Measurements from ENCODE around the gene PLA2G4D. TPM values are rescaled to one million over a fixed set of nuclear protein-coding genes. Genes with fewer than 3 reads are reported as not detected.

Gene PLA2G4D
- total RNA-seq, 1 experiment from 2014 or later: not detected

DNA sequence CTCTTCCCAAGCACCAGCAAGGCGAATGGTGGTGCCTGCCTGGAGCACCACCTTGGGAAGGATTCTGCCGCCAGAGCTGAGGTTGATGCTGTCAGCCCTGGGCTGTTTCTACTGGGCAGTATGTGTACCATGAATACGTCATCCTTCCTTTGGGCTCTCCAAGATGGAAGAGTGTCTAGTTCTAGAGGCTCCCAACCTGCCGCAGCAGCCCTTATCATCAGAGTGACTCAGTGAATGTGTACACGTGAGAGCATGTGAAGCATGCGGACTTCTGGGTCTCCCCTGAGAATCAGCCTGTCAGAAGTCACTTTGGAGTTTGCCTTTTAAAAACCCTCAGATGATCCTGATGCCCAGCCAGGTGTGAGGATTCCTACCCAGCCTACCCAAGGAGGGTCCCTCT is 20.9 kb downstream of the PLA2G4D start:
- no peak for DNase-seq (ENCODE audit: low spot score)

DNA sequence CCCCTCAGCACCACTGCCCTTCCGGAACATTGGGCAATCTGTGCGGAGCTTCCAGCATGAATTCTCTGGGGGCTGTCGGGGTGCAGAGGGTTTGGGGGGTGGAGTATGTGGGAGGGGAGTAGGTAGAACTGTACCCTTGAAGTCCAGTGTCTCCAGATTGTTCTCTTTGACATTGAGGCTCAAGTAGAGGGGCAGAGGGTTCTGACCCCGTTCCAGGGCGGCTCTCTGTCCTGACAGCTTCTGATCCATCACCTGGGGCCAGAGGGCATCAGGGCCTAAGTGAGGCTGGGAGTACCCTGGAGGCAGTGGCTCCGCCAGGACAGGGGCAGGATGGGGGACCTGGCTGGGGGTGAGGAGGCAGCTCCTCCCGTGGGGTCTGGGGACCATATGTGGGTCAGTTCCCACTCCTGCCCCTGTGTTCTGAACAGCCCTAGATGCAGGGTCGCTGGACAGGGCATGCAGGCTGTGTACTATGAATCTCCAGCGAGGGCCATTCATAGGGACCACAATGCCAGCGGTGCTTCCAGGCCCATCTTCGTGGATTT is 22.1 kb downstream of the PLA2G4D start:
- no peak for DNase-seq (ENCODE audit: low spot score)

DNA sequence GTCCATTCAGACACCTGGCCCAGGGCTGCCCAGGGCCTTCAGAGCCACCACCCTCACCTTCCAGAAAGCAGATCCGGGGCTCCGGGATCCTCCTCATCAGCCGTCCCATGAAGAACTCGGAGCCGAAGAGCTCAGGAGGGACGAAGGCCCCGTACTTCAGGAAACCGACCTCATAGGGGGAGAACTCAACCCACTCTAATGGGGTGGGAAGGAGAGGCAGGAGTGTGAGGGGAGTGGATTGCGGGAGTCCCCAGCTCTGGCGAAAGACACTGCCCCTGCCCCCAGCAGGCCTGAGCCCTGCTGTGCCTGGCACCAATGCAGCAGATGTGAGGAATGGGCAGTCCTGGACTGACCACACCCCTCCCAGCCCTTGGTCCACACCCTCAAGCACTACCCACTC is 22.6 kb downstream of the PLA2G4D start:
- DNase-seq (ENCODE audit: low spot score): no peak

DNA sequence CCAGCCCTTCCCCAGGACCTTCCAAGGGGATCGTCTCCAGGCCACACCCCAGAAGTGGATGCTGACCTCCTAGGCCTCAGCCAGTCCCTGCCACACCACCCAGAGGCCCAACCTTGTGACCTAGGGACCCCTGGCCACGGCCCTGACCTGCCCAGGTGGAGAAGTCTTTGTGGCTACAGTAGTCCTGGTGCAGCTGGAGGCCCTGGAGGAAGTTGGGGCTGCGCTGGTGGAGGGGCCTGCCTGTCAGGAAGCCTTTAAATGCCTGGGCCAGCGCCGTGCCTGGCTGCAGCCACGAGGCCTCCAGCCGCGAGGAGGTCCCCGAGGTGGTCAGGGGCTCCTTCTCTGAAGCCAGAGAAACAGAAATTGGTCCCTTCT is 23.4 kb downstream of the PLA2G4D start:
- DNase-seq (ENCODE audit: low spot score): no peak

DNA sequence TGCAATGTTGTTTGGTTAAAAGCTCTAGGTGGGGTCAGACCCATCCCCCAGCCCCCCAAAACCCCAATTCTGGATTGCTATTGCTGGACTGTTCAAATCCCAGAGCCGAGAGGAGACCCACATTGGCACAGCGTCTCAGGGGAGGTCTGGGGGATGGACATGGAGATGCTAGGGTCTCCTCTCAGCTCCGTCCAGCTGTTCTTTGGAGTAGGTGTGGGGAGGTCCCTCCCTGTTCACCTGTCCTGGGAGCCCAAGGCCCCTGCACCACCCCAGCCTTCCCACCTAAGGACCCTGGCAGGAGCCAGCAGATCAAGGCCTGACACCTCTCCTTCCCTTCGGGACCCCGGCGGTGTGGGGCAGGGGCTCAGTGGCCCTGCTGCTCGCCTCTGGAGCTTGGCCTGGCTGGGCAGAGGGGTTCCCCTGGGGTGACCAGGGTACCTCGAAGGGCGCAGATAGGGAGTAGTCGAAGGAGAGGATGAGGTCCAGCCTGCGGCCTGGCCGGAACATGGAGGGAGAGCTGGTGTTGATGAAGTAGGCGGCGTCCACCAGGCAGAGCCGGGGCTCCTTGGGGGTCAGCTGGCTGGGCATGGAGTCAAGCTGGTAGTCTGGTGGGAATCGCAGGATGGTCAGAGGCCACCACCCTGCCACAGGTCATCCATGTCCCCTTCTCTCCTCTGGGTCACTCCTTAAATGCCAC is 23.9 kb downstream of the PLA2G4D start:
- DNase-seq (ENCODE audit: low spot score): no peak

DNA sequence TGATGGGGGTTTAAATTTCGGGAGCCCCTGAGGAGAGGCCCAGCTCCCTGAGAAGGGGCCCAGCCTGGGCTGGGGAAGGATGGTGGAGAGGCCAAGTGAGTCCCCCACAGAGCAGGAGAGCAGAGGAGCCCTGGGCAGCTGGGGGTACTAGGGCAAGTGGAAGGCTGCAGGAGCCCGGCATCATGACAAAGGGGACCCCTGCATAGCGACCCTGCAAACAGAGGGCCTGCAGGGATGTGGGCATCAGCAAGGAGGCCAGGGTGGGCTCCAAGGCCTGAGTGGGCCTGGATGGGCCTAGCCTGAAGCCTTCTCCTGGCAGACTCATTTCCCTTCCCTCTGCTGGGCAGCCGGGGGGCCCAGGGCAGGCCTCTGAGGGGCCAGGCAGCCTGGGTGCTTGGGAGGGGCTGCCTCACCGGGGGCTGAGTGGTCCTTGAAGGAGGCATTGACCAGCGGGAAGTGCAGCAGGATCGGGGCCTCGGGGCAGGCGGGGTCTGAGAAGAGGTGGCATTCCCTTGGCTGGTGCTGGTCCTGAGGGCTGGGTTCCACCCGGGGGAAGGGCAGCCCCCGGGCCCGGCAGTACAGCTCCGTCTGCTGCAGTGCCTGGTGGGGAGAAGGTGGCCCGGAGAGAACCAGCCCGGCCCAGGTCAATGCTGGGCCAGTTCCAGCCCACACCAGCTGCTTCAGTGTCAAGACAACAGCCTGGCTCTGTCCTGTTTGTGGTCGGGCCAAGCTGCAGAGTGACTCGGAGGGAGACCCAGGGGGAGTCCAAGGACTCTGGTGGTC is 24.7 kb downstream of the PLA2G4D start:
- no peak for DNase-seq (ENCODE audit: low spot score)

DNA sequence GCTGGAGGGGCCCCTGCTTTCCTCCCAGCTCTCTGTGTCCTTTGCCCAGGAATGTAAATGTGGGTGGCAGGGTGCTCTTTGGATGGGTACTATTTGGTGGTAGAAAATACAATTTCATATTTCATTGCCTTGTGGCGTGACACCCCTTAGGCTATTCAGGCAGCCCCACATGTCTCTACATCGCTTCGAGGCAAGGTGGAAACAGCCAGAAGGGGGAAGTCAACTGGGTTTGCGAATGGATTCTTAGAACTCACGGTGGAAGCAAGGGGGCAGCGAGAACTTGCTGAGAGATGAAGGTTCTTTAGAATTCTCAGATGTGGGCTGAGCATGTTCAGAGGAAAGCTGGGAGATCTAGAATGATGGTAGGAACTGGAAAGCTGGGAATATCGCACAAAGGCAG is 25.3 kb downstream of the PLA2G4D start:
- DNase-seq (ENCODE audit: low spot score): no peak

DNA sequence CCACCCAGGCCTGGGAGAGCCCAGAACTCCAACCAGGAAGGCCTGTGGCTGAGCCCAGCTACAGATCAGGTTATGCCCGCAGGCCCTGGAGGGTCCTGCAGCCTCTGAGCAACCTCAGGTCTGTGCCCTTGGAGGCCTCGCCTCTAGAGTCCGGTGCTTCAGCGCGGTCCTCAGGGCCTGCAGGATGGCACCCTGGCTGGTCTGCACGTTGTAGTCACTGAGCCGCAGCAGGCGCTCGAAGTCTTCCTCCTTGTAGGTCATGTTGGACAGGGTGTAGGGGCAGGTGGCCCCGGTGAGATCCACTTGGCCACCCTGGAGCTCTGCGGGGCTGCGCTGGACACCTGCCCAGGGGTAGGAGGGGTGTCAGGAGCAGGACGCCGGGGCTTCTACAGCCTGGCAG is 25.8 kb downstream of the PLA2G4D start:
- DNase-seq (ENCODE audit: low spot score): no peak

DNA sequence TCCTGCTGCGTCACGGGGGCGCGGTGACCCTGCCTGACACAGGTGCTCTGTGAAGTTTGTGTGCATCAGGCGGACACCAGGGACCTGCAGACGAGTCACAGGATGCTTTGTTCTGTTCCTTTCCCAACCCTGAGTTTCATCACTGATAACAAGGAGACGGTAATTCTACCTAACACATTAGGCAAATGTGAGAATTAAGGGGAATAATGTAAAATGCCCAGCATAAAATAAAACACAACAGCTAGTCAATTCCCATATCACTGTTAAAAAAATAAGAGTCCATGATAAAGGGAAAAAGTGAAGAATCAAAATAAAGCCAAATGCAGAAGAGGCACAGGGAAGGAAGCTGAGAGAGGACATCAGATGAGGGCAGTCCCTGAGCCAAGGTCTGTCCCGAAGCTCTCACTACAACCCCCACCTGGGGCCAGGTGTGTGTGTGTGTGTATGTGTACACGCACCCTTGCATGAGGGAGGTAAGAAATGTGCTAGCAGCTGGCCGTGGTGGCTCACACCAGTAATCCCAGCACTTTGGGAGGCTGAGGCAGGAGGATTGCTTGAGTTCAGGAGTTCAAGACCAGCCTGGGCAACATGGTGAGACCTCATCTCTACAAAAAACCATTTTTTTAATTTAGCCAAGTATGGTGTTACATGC is 27.5 kb downstream of the PLA2G4D start:
- no peak for DNase-seq (ENCODE audit: low spot score)

DNA sequence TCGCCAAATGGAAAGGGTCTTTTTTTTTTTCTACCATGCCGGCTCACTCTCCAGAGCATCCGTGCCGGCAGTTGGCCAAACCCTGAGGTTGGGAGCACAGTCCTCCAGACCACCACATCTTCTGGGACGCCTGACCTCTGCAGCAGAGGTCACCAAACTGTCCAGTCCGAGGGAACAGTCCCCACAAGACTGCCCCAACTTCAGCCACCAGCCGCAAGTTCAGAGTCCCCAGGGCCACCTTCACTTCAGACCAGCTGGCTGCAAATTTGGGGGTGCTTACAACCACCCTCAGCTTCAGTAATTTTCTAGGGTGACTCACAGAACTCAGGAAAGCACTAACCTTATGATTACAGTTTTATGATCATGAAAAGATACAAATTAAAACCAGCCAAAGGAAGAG is 28.9 kb downstream of the PLA2G4D start:
- DNase-seq (ENCODE audit: low spot score): no peak

DNA sequence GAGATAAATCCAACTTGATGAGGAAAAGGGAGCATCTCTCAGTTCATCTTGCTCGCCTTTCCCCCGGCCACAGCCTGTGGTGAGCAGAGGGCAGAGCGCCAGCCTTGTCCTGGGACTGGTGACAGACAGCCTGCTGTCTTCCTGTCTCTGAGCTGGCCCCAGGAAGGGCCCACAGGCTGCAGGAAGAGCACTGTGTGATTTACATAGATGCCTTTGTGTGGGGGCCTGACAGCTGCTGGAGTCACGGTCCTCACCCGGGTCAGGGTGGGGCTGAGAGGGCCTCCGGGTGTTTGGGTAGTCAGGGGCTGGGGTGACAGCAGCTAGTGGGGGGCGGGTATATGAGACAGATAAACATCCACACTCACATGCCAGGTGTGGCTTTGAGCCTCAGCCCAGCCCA is 29.3 kb downstream of the PLA2G4D start:
- no peak for DNase-seq (ENCODE audit: low spot score)

DNA sequence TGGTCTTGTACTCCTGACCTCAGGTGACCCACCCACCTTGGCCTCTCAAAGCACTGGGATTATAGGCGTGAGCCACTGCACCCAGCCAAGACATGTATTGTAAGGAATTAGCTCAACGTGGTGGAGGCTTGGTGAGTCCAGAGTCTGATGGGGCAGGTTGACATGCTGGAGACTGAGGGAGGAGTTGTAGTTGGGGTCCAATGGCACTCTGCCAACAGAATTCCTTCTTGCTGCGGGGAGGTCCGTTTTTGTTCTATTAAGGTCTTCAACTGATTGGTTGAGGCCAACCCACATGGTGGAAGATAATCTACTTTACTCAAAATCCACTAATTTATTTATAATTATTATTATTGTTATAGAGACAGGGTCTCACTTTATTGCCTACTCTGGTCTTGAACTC is 30.1 kb downstream of the PLA2G4D start:
- DNase-seq (ENCODE audit: low spot score): no peak

DNA sequence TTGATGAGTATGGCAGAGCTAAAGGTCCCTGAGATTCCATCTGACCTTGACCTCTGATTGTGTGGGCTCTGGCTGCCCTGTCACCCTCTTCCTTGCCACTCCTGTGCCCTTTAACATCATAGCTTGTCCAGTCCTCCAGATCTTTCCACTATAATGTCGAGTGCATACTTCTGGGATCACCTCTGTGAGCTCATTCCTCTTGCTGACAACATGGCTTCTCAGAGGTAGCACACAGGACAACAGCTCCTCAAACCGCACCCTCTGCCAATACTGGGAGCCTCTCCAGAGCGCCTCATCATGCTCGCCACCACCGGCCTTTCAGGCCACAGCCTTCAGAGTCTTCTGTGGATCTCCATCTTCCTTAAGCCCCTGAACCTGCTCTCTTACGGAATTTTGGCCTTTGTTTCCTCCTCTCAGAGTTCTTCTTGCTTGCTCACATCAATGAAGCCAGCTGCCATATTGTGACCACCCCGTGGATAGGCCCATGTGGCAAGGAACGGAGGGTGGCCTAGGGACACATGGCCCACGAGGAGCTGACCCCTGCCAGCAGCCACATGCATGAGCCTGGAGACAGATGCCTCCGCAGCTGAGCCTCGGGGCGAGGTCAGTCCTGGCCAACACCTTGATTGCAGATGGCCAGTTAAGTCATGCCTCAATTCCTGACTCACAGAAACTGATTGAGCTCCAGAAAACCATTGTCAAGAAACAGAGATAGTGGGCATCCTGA is 31.1 kb downstream of the PLA2G4D start:
- no peak for DNase-seq (ENCODE audit: low spot score)

DNA sequence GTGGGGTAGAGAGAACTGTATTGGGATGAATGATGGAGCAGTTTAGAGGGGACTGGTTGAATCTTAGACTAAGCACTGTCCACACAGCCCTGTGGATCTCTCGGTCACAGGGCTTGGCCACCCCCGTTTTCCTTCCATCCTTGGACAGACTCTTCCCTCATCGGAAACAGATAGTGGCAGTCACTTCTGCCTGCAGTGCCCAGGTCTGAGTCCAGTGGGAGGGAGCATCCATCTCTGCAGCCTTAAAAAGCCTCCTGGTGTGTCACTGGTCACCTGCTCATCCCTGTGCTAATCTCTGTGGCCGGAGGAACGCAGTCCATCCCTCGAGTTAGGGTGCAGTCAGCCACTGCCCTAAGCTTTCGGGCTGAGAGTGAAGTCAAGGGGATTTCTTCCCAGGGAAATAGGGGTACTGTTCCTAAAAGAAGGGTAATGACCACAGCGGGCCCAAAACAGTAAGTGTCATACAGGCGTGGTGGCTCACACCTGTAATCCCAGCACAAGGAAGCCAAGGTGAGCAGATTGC is 32.0 kb downstream of the PLA2G4D start:
- DNase-seq (ENCODE audit: low spot score): no peak

DNA sequence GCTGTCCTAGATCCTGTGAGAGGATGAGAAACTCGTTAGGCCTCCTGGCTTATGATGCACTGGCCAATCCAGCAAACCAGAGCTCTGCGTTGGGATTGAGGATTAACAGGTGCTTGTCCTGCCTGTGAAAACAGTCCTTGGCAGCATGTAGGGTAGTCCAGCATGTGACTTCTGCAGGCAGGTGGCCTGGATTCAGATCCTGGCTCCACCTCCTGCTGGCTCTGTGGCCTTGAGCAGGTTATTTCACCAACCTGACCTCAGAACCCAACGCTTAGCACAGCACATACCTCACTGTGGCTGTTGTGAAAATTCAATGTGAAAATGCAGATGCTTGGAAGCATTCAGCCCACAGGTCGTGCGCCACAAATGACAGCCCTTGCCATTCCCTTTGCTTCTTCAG is 33.6 kb downstream of the PLA2G4D start:
- DNase-seq (ENCODE audit: low spot score): no peak

DNA sequence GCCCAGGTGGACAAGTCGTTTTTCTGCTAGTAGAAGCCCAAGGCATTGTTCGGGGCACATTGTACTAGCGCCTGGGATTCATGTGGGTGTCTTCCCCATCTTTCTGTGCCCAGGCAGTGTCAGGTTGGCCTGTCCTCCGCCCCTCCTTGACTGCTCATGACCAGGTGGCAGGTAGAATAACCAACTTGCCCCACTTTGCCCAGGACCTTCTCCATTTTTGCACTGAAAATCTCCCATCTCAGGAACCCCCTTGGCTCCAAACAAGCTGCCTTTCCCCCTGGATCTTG is 33.9 kb downstream of the PLA2G4D start:
- no peak for DNase-seq (ENCODE audit: low spot score)

DNA sequence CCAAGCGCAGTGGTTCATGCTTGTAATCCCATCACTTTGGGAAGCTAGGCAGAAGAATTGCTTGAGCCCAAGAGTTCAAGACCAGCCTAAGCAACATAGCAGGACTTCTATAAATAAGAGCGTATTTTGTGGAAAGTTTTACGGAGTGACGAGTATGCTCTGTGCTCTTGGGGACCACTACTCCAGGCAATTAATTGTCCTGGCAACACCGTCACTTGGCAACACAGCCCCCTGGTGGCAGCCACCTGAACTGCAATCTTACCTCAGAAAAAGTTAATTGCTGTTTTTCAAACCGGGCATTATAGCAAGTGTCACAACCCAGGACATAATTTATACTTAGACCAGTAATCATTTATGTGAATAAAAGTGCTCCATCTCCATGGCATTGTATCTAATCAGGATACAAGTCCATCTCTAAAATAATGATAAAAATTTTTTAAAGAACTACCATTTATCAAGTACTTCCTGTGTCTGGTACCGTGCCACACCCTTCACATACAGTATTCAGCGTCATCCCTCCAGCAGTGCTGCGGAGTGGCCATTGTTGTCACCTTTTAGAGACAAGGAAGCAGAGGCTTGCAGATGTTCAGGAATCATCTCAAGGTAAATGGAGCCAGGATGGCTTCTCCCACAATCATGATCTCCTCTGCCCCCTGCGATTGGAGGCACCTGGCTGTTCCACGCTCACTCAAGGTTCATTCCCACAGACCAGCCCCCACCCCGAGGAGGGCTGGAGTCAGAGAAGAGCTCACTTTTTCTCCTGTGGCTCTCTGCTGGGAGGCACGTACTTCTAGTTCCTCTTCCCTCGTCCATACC is 34.5 kb downstream of the PLA2G4D start:
- peak; percentile 42 for DNase-seq (ENCODE audit: low spot score)

DNA sequence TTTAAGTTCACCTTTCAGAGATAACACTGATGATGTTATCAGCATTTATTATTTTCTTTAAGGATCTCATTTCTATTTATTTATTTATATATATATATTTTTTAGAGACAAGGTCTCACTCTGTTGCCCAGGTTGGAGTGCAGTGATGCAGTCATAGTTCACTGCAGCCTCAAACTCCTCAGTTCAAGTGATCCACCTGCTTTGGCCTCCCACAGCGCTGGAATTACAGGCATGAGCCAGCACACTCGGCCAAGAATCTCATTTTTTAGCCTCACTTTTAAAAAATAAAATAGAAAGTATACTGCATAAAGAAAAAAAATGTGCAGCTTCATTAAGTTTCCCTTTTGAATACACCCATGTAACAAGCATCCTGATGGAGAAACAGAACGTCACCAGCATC is 35.6 kb downstream of the PLA2G4D start:
- no peak for DNase-seq (ENCODE audit: low spot score)

DNA sequence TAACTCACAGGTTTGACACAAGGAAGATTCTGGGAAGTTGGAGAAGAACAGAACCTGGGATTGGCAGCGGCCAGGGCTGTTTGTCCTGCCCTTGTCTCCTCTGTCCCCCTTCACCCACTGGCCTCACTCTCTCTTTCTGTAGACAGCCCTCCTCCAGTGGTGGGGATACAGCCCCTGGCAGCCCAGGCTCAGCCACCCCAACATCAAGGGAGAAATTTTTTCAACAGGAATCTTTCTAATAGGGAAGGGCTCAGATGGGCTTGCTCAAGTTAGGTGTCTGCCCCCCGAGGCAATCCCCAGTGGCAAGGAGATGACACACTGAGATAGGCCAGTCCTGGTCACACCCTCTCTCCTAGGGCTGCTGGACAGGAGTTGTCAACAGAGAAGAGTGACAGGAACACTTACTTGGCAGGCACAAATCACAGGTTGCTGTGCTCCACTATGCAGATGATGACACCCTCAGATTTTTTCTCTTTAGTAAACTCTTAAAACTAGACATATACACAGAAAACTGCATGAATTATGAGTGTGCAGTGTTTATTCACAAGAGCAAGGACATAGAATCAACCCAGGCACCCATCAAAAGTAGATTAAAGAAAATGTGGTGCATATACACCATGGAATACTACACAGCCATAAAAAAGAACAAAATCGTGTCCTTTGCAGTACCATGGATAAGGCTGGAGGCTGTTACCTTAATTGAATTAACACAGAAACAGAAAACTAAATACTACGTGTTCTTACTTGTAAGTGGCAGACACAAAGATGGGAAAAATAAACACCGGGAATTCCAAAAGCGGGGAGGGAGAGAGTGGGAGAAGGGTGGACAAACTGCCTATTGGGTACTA is 36.3 kb downstream of the PLA2G4D start:
- DNase-seq (ENCODE audit: low spot score): no peak
